ENCODE data around the gene PLCD3. TPM values are rescaled to one million over a fixed set of nuclear protein-coding genes. Genes with fewer than 3 reads are reported as not detected.

PLCD3 gene
- total RNA-seq, 1 experiment from 2014 or later, result 88.5 TPM

DNA sequence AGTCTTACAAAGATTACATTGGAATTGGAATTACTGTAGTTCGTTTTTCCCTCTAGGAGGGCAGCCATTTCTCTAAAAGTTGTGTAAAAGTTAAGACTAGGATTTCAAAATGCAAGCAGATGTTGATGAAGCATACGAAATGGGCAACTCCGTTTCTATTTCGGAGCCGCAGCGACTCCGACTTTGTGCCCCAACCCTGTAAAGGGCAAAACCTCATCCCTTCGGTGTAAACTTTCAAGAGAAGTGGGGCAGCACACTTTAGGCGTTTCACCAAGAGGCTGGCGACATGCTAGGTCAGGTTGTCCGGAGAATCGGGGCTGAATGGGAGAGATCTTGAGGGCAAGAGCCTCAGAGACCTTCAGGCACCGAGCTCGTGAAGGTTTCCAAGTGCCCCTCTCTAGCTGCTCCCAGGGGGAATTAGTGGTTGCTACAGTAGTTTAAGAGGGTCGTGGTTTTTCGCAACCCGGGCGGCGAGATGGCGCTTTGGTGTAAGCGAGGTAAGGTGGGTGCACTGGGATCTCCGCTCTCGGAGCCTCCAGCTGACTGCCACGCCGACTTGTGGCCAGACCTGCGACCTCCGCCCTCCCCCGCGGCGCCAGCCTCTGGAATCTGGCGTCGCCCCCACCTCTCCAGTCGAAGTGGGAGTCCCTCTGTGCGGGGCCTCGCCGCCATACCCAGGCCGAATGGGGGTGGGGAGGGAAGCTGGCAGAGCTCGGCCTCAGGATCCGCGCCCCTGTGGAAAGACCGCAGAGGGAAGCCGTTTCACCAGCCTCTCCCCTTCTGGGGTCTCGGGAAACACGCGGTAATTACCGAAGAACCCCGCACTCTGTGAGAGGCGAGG, 28.4 kb upstream of the PLCD3 start:
- peaks cover 42% of the 10 kb centered on the region for H3K36me3 Mint-ChIP-seq (ENCODE audit: insufficient read depth, unreplicated experiment)
- Histone ChIP-seq H3K4me1 (peaks cover 51% of the 10 kb centered on the region), H3K4me3 (ENCODE audit: low read depth, low read length) (peak overlapping the region; percentile 61), H3K36me3 (ENCODE audit: control insufficient read depth, insufficient read depth, low read length) (no peaks in the 10 kb centered on the region), H3K9me3 (no peaks in the 10 kb centered on the region), H3K27me3 (replicated peaks; ENCODE audit: control insufficient read depth, insufficient read depth, low read length) (no peaks in the 10 kb centered on the region)
- no TSS peak for BruUV-seq (replicated peaks)
- H3K27me3 Mint-ChIP-seq (ENCODE audit: insufficient read depth, unreplicated experiment), result no peaks in the 10 kb centered on the region
- TF ChIP-seq CTCF (IDR thresholded peaks at IDR 0.05; ENCODE audit: insufficient read depth in 1 of 2, low read depth in 1 of 2, low read length in 1 of 2, severe bottlenecking in 1 of 2, unreplicated experiment in 1 of 2), result peak; percentile 27 to 68
- ChIA-PET POLR2A (interaction anchor here (0.5 to 5.9 kb wide), 12 partner anchors 11 to 573 kb away, joined by 3 to 279 read pairs (median 6); partner anchors contain the start of genes ACBD4, HEXIM1 and MAP3K14), CTCF (interaction anchor here (1.1 to 4.8 kb wide), 12 partner anchors 11 to 265 kb away, joined by 3 to 158 read pairs (median 6); partner anchors contain the start of genes ACBD4 and HEXIM1)
- peak overlapping the region; percentile 99 for H3K27ac Mint-ChIP-seq (ENCODE audit: unreplicated experiment)
- intact Hi-C loops (cut with micrococcal nuclease; ENCODE audit: unreplicated experiment), result loop anchor here (1.0 kb wide), 5 partner anchors 11 to 37 kb away; partner anchors contain the start of genes ACBD4 and HEXIM1
- H3K4me3 Mint-ChIP-seq (ENCODE audit: unreplicated experiment), result peak overlapping the region; percentile 77
- DNase-seq, result peak; percentile 94 to 95
- H3K4me1 Mint-ChIP-seq (ENCODE audit: low read depth, unreplicated experiment), result peaks cover 30% of the 10 kb centered on the region
- no peaks in the 10 kb centered on the region for H3K9me3 Mint-ChIP-seq (ENCODE audit: unreplicated experiment)

DNA sequence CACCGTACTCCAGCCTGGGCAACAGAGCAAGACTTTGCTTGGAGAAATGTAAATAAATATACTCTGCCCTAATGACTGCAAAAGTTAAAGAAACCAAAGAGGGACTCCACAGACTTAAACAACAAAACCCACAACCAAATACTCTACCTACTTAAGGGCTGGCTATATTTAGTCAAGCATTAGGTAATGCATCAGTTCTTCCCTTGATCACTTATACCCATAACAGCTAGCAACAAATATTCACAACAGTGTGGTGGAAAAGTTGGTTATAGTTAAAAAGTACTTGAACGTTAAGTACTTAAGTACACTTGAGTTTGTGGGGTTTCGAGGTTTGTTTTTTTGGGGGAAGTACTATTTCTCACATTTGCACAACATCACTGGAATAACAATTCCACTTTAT, 23.9 kb upstream of the PLCD3 start:
- Mint-ChIP-seq H3K9me3 (ENCODE audit: unreplicated experiment) (no peaks in the 10 kb centered on the region), H3K4me1 (ENCODE audit: low read depth, unreplicated experiment) (peaks cover 30% of the 10 kb centered on the region), H3K4me3 (ENCODE audit: unreplicated experiment) (no peak overlapping the region), H3K27ac (ENCODE audit: unreplicated experiment) (no peak overlapping the region), H3K36me3 (ENCODE audit: insufficient read depth, unreplicated experiment) (peaks cover 36% of the 10 kb centered on the region), H3K27me3 (ENCODE audit: insufficient read depth, unreplicated experiment) (no peaks in the 10 kb centered on the region)
- no peaks in the 10 kb centered on the region for H3K27me3 ChIP-seq (replicated peaks; ENCODE audit: control insufficient read depth, insufficient read depth, low read length)
- no TSS peak for BruUV-seq (replicated peaks)
- ChIA-PET POLR2A (interaction anchor here (0.6 to 1.0 kb wide), 2 partner anchors 20 to 161 kb away, joined by 3 to 4 read pairs; partner anchors contain the start of gene MAP3K14), CTCF (interaction anchor here (2.0 to 3.4 kb wide), 3 partner anchors 20 to 42 kb away, joined by 13 to 42 read pairs (median 13); partner anchors contain the start of gene ACBD4)
- no peaks in the 10 kb centered on the region for H3K9me3 ChIP-seq
- no peak overlapping the region for H3K4me3 ChIP-seq (ENCODE audit: low read depth, low read length)
- peaks cover 52% of the 10 kb centered on the region for H3K4me1 ChIP-seq
- no peaks in the 10 kb centered on the region for H3K36me3 ChIP-seq (ENCODE audit: control insufficient read depth, insufficient read depth, low read length)
- no peak for DNase-seq
- intact Hi-C loops (cut with micrococcal nuclease; ENCODE audit: unreplicated experiment), result no loop called here
- TF ChIP-seq CTCF (IDR thresholded peaks at IDR 0.05; ENCODE audit: insufficient read depth in 1 of 2, low read depth in 1 of 2, low read length in 1 of 2, severe bottlenecking in 1 of 2, unreplicated experiment in 1 of 2), result no peak

GRCh38 chr17:45155483-45155882, 23.2 kb upstream of the PLCD3 start:
- no TSS peak for BruUV-seq (replicated peaks)
- CTCF ChIA-PET, result interaction anchor here (0.6 to 3.4 kb wide), 7 partner anchors 14 to 106 kb away, joined by 3 to 42 read pairs (median 13); partner anchors contain the start of gene ACBD4
- Mint-ChIP-seq H3K4me3 (ENCODE audit: unreplicated experiment) (no peak overlapping the region), H3K27ac (ENCODE audit: unreplicated experiment) (peak overlapping the region; percentile 11), H3K9me3 (ENCODE audit: unreplicated experiment) (no peaks in the 10 kb centered on the region), H3K27me3 (ENCODE audit: insufficient read depth, unreplicated experiment) (no peaks in the 10 kb centered on the region), H3K4me1 (ENCODE audit: low read depth, unreplicated experiment) (peaks cover 30% of the 10 kb centered on the region), H3K36me3 (ENCODE audit: insufficient read depth, unreplicated experiment) (peaks cover 29% of the 10 kb centered on the region)
- H3K4me1 ChIP-seq, result peaks cover 52% of the 10 kb centered on the region
- H3K4me3 ChIP-seq (ENCODE audit: low read depth, low read length), result no peak overlapping the region
- H3K36me3 ChIP-seq (ENCODE audit: control insufficient read depth, insufficient read depth, low read length), result no peaks in the 10 kb centered on the region
- H3K27me3 ChIP-seq (replicated peaks; ENCODE audit: control insufficient read depth, insufficient read depth, low read length), result no peaks in the 10 kb centered on the region
- intact Hi-C loops (cut with micrococcal nuclease; ENCODE audit: unreplicated experiment), result no loop called here
- no peaks in the 10 kb centered on the region for H3K9me3 ChIP-seq
- POLR2A ChIA-PET, result interaction anchor here (0.6 to 1.1 kb wide), 3 partner anchors 14 to 21 kb away, joined by 3 to 4 read pairs (median 4); no protein-coding TSS in a partner anchor
- no peak for TF ChIP-seq CTCF (IDR thresholded peaks at IDR 0.05; ENCODE audit: insufficient read depth in 1 of 2, low read depth in 1 of 2, low read length in 1 of 2, severe bottlenecking in 1 of 2, unreplicated experiment in 1 of 2)
- DNase-seq, result peak in 1 of 2 experiments; percentile 49
